OCI-LY1 (cell line): ENCODE measurements around the gene TRABD2B.

ENCODE experiments used
- H2AFZ ChIP-seq: fragments of 200-600 bp; sonication (generic), shearing (Covaris generic); 2 replicates; pipeline ENCODE4 v1.6.0; 2014; ENCODE audit warnings: antibody characterized with exemption, mild to moderate bottlenecking, low read length
- H3F3A ChIP-seq: fragments of 200-600 bp; sonication (generic), shearing (Covaris generic); 2 replicates; pipeline ENCODE4 v1.6.0; 2014; ENCODE audit warnings: mild to moderate bottlenecking, antibody characterized with exemption, low read length, moderate library complexity; ENCODE audit not compliant: insufficient read depth
- H3K27ac ChIP-seq: fragments of 200-600 bp; sonication (generic); 2 replicates; pipeline ENCODE4 v1.5.1; 2014; ENCODE audit warnings: low read length, mixed run types, mild to moderate bottlenecking, low read depth; ENCODE audit not compliant: poor library complexity, severe bottlenecking
- H3K27me3 ChIP-seq: fragments of 200-600 bp; sonication (generic); 2 replicates; pipeline ENCODE4 v1.6.0; 2014; ENCODE audit warnings: antibody characterized with exemption, mild to moderate bottlenecking, low read length, moderate library complexity; ENCODE audit not compliant: insufficient read depth
- H3K36me3 ChIP-seq: fragments of 200-600 bp; sonication (generic); 2 replicates; pipeline ENCODE4 v1.6.1; 2014; ENCODE audit warnings: mild to moderate bottlenecking, antibody characterized with exemption, low read length, moderate library complexity, mixed read lengths; ENCODE audit not compliant: insufficient read depth
- H3K4me1 ChIP-seq: fragments of 200-600 bp; sonication (generic); 2 replicates; pipeline ENCODE4 v1.5.1; 2014; ENCODE audit warnings: mild to moderate bottlenecking, low read length, moderate library complexity; ENCODE audit not compliant: insufficient read depth, severe bottlenecking
- H3K4me2 ChIP-seq: fragments of 200-600 bp; sonication (generic), shearing (Covaris generic); 2 replicates; pipeline ENCODE4 v1.6.1; 2014; ENCODE audit warnings: low read length
- H3K4me3 ChIP-seq: fragments of 200-600 bp; sonication (generic); 2 replicates; pipeline ENCODE4 v1.5.1; 2014; ENCODE audit warnings: low read length, low read depth, mild to moderate bottlenecking, mixed read lengths; ENCODE audit not compliant: poor library complexity, severe bottlenecking
- H3K79me2 ChIP-seq: fragments of 200-600 bp; shearing (Covaris generic); 2 replicates; pipeline ENCODE4 v1.6.1; 2016; ENCODE audit warnings: mixed run types, low read length, mixed read lengths; ENCODE audit not compliant: insufficient read depth
- H3K9ac ChIP-seq: fragments of 200-600 bp; sonication (generic), shearing (Covaris generic); 2 replicates; pipeline ENCODE4 v1.6.1; 2014; ENCODE audit warnings: mild to moderate bottlenecking, low read length, mixed read lengths
- H3K9me2 ChIP-seq: fragments of 200-600 bp; sonication (generic), shearing (Covaris generic); 2 replicates; pipeline ENCODE4 v1.6.1; 2014; ENCODE audit warnings: low read depth, mild to moderate bottlenecking, low read length, mixed read lengths
- H3K9me3 ChIP-seq: fragments of 200-600 bp; shearing (Covaris generic); 2 replicates; pipeline ENCODE4 v1.6.1; 2014; ENCODE audit warnings: low read length, mixed read lengths
- H4K20me1 ChIP-seq: fragments of 200-600 bp; sonication (generic), shearing (Covaris generic); 2 replicates; pipeline ENCODE4 v1.6.0; 2016; ENCODE audit warnings: mild to moderate bottlenecking, low read length; ENCODE audit not compliant: insufficient read depth
- EZH2 ChIP-seq: fragments of 200-600 bp; sonication (generic), shearing (Covaris generic); IDR thresholded peaks from 2 replicates; pipeline ENCODE4 v1.8.0; 2017; ENCODE audit warnings: borderline replicate concordance, mixed run types, mild to moderate bottlenecking, antibody characterized with exemption, low read length, moderate library complexity, mixed read lengths
- TF ChIP-seq, protein P1 (sequence below): fragments of 200-600 bp; sonication (generic), shearing (Covaris generic); IDR thresholded peaks from 2 replicates; pipeline ENCODE4 v1.5.1; 2017; ENCODE audit warnings: mild to moderate bottlenecking, antibody characterized with exemption, low read length, moderate library complexity, mixed read lengths

The TRABD2B gene

DNA sequence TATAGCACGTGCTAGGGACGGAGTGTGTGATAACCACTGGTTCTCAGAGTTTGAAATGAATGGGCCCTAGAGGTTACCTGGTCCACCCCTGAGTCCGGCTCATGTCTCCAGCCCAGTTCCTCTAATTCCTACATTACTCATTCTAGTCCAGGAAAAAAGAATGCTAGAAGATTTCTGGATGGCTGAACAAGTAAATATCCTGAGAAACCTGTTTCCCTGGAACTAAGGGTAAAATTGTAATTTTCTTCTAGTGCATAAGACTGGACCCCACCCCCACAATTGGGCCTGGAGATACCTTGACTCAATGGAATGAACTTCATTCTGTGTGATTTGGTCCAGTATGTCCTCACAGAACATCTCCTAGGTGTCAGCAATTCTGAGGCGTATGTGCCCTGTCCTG is 208.4 kb downstream of the TRABD2B start:
- no peak for TF ChIP-seq EZH2
- TF ChIP-seq, protein P1, sequence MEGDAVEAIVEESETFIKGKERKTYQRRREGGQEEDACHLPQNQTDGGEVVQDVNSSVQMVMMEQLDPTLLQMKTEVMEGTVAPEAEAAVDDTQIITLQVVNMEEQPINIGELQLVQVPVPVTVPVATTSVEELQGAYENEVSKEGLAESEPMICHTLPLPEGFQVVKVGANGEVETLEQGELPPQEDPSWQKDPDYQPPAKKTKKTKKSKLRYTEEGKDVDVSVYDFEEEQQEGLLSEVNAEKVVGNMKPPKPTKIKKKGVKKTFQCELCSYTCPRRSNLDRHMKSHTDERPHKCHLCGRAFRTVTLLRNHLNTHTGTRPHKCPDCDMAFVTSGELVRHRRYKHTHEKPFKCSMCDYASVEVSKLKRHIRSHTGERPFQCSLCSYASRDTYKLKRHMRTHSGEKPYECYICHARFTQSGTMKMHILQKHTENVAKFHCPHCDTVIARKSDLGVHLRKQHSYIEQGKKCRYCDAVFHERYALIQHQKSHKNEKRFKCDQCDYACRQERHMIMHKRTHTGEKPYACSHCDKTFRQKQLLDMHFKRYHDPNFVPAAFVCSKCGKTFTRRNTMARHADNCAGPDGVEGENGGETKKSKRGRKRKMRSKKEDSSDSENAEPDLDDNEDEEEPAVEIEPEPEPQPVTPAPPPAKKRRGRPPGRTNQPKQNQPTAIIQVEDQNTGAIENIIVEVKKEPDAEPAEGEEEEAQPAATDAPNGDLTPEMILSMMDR: no peak
- Histone ChIP-seq H3K27ac (no peak overlapping the region), H3K9me3 (no peaks in the 10 kb centered on the region), H3K27me3 (no peaks in the 10 kb centered on the region), H3F3A (no peaks in the 10 kb centered on the region), H3K36me3 (no peaks in the 10 kb centered on the region), H3K9ac (no peak overlapping the region), H3K4me1 (no peaks in the 10 kb centered on the region), H3K9me2 (no peaks in the 10 kb centered on the region), H2AFZ (no peak overlapping the region), H3K4me2 (no peak overlapping the region), H3K4me3 (no peak overlapping the region), H4K20me1 (no peaks in the 10 kb centered on the region), H3K79me2 (no peaks in the 10 kb centered on the region)

DNA sequence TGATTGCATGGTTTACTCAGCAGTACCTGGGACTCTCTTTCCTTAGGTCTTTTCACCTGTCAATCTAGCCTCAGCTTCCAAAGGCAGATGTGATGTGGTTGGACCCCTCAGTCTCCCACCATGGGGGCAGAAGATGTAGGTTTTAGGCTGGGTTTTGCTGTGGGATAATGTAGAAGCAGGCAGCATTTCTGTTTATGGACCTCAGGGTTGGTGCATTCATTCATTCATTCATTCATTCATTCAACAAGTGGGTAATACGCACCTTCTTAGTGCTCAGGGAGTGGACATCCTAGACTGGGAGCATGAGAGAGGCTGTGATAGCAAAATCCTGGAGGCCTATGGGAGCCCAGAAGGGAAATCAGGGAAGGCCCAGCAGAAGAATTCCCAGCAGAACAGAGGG is 209.6 kb downstream of the TRABD2B start:
- H3K36me3 ChIP-seq: no peaks in the 10 kb centered on the region
- no peak overlapping the region for H3K4me3 ChIP-seq
- H3K27ac ChIP-seq: no peak overlapping the region
- H3K4me1 ChIP-seq: no peaks in the 10 kb centered on the region
- no peaks in the 10 kb centered on the region for H3K9me2 ChIP-seq
- no peaks in the 10 kb centered on the region for H3K9me3 ChIP-seq
- no peaks in the 10 kb centered on the region for H3K79me2 ChIP-seq
- no peak overlapping the region for H3K4me2 ChIP-seq
- no peak for TF ChIP-seq EZH2
- TF ChIP-seq, protein P1: no peak
- no peaks in the 10 kb centered on the region for H4K20me1 ChIP-seq
- no peaks in the 10 kb centered on the region for H3F3A ChIP-seq
- no peaks in the 10 kb centered on the region for H3K27me3 ChIP-seq
- no peak overlapping the region for H3K9ac ChIP-seq
- no peak overlapping the region for H2AFZ ChIP-seq

DNA sequence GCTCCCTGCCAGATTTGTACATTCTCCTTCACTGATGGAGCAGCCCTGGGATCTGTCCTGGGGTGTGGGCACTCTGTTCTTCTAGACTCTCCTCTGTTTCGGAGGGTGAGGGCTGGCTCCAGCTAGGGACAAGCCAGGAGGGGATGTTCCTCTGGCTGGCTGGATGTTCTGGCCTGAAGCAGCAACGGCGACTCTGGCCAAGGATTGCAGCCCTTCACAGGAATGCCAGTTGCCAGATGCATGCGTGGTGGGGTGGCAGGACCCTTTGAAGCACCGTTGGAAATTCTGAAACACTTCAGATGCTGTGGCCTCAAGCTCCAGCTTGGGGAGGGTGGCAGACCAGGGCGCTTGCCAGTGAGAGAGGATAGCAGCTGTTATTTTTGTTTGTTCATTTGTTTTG is 210.9 kb downstream of the TRABD2B start:
- Histone ChIP-seq H3K27ac (no peak overlapping the region), H3F3A (no peaks in the 10 kb centered on the region), H3K4me2 (no peak overlapping the region), H3K9me3 (no peaks in the 10 kb centered on the region), H3K9ac (no peak overlapping the region), H4K20me1 (no peaks in the 10 kb centered on the region), H3K79me2 (no peaks in the 10 kb centered on the region), H3K27me3 (no peaks in the 10 kb centered on the region), H2AFZ (no peak overlapping the region), H3K4me1 (no peaks in the 10 kb centered on the region), H3K9me2 (no peaks in the 10 kb centered on the region), H3K4me3 (no peak overlapping the region), H3K36me3 (no peaks in the 10 kb centered on the region)
- TF ChIP-seq, protein P1: no peak
- no peak for TF ChIP-seq EZH2
